GM10248 (cell line): ENCODE measurements around the gene PC.
"Not testable (repeated sequence)": the region's sequence is repeated elsewhere in the genome, so short reads cannot be mapped to it uniquely, and the experiment has no call there.

Experiments
- CTCF ChIA-PET: fragments of 300-600 bp; sonication (Branson Sonifier 250); formaldehyde crosslinking; extraction: SDS; loops from one replicate; lab custom pipeline; 2021; ENCODE audit warnings: antibody characterized with exemption; lab: Yijun Ruan, JAX
- POLR2A ChIA-PET: fragments of 350-650 bp; sonication (Branson Sonifier 250); formaldehyde crosslinking; extraction: SDS; loops from one replicate; lab custom pipeline; 2020; ENCODE audit warnings: antibody characterized with exemption; lab: Yijun Ruan, JAX
- DNase-seq: peaks from one replicate; pipeline ENCODE4 v3.0.0; 2012; ENCODE audit errors: extremely low spot score
- CTCF ChIP-seq: IDR thresholded peaks from 2 replicates; pipeline ENCODE4 v1.5.1; 2012; ENCODE audit warnings: mild to moderate bottlenecking, low read depth; ENCODE audit errors: extremely low read depth, missing control alignments, control extremely low read depth

PC gene

GRCh38 chr11:67002297-67002913, 44.2 kb upstream of the PC start:
- ChIA-PET CTCF (interaction anchor here (1.0 kb wide), 1 partner anchor 29 kb away, joined by 3 read pairs; no protein-coding TSS in a partner anchor), POLR2A (no interaction called here)
- DNase-seq = no peak
- no peak for TF ChIP-seq CTCF

GRCh38 chr11:67001332-67001731, 43.1 kb upstream of the PC start:
- POLR2A ChIA-PET = no interaction called here
- DNase-seq = no peak
- CTCF ChIA-PET = interaction anchor here (0.9 to 1.5 kb wide), 2 partner anchors 13 to 20 kb away, joined by 3 to 6 read pairs; partner anchors contain the start of gene SYT12
- no peak for TF ChIP-seq CTCF

DNA sequence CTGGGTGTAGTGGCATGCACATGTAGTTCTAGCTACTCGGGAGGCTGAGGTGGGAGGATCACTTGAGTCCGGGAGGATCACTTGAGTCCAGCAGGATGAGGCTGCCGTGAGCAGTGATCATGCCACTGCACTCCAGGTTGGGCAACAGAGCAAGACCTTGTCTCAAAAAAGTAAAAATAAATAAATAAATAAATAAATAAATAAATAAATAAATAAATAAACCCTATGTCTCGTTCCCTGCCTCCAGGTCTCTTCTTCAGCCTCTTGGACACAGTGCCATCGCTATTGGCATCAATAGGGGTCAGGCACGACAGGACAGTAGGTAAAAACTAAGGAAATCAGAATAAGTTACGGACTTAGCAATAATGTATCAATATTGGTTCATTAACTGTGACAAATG, 41.4 kb upstream of the PC start:
- no peak for TF ChIP-seq CTCF
- ChIA-PET CTCF (no interaction called here), POLR2A (no interaction called here)
- DNase-seq = no peak

GRCh38 chr11:66996609-66997273, 38.6 kb upstream of the PC start:
- no peak for TF ChIP-seq CTCF
- no peak for DNase-seq
- POLR2A ChIA-PET = no interaction called here
- CTCF ChIA-PET = interaction anchor here (0.7 to 0.8 kb wide), 3 partner anchors 8 to 76 kb away, joined by 3 read pairs; no protein-coding TSS in a partner anchor

DNA sequence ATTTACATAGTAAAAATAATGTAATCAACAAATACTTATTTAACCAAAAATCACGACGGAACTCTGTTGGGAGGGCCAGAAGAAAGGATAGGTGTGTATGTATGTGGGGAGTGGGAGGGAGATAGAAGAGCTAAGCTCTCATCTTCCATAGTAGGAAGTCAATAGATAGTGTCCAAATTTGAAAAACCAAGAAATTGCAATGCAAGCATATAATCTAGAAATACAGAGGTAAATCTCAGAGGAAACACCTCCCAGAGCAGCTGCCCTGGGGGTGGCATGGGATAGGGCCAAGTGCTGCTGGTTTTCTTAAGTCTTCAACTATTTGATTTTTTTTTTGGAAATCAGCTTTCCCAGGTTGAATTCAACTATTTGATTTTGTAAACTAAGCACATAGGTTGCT, 33.9 kb upstream of the PC start:
- DNase-seq = no peak
- POLR2A ChIA-PET = no interaction called here
- CTCF ChIA-PET = interaction anchor here (1.1 kb wide), 1 partner anchor 16 kb away, joined by 5 read pairs; no protein-coding TSS in a partner anchor
- TF ChIP-seq CTCF = no peak

DNA sequence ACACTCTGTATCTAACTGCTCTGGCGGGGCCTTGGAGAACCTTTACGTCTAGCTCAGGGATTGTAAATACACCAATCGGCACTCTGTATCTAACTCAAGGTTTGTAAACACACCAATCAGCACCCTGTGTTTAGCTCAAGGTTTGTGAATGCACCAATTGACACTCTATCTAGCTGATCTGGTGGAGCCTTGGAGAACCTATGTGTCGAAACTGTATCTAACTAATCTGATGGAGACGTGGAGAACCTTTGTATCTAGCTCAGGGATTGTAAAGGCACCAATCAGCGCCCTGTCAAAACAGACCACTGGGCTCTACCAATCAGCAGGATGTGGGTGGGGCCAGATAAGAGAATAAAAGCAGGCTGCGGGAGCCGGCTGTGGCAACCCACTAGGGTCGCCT, 31.2 kb upstream of the PC start:
- POLR2A ChIA-PET = not testable (repeated sequence)
- CTCF ChIA-PET = interaction anchor here (1.4 to 1.5 kb wide), 2 partner anchors 14 to 18 kb away, joined by 4 read pairs; no protein-coding TSS in a partner anchor

DNA sequence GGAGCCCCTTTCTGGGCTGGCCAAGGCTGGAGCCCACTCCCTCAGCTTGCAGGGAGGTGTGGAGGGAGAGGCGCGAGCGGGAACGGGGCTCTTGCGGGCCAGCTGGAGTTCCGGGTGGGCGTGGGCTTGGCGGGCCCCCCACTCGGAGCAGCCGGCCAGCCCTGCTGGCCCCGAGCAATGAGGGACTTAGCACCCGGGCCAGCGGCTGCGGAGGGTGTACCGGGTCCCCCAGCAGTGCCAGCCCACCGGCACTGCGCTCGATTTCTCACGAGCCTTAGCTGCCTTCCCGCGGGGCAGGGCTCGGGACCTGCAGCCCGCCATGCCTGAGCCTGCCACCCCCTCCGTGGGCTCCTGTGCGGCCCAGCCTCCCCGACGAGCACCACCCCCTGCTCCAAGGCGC, 30.6 kb upstream of the PC start:
- CTCF ChIA-PET = interaction anchor here (1.0 to 1.5 kb wide), 2 partner anchors 8 to 17 kb away, joined by 3 to 4 read pairs; no protein-coding TSS in a partner anchor
- DNase-seq, POLR2A ChIA-PET: not testable (repeated sequence)

More for the DNA sequence above, 31.2 kb upstream of the PC start:
- not testable (repeated sequence) for DNase-seq
